ENCODE data around the gene FAP. TPM values are rescaled to one million over a fixed set of nuclear protein-coding genes. Genes with fewer than 3 reads are reported as not detected.

Gene FAP
- total and polyA plus RNA-seq, 2 of the 8 experiments (the other 6 are each of a cell fraction or from before 2014, with no cell fraction given): not detected

DNA sequence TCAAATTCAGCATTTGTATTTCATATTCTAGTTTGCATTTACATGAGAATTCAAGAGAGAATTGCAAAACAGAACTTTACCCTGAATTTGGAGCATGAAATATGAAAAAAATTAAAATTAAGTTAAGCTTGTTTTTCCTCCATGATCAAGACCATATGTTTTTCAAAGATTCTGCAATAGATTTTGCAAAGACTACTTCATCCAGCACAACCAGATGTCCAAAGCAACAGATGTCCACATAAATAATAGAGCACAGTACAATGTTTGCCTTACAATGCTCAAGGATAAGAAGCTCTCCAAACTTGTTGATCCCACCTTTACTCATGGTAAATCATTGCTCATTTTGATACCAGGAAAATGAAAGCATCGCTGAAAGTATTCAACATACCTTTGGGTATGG, 25.6 kb downstream of the FAP start (continued):
- TF ChIP-seq, protein P1, sequence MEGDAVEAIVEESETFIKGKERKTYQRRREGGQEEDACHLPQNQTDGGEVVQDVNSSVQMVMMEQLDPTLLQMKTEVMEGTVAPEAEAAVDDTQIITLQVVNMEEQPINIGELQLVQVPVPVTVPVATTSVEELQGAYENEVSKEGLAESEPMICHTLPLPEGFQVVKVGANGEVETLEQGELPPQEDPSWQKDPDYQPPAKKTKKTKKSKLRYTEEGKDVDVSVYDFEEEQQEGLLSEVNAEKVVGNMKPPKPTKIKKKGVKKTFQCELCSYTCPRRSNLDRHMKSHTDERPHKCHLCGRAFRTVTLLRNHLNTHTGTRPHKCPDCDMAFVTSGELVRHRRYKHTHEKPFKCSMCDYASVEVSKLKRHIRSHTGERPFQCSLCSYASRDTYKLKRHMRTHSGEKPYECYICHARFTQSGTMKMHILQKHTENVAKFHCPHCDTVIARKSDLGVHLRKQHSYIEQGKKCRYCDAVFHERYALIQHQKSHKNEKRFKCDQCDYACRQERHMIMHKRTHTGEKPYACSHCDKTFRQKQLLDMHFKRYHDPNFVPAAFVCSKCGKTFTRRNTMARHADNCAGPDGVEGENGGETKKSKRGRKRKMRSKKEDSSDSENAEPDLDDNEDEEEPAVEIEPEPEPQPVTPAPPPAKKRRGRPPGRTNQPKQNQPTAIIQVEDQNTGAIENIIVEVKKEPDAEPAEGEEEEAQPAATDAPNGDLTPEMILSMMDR (IDR thresholded peaks at IDR 0.05; ENCODE audit: control extremely low read depth in 1 of 3, insufficient read depth in 1 of 3, low read depth in 1 of 3, low read length in 3 of 3): no peak
- TF ChIP-seq, protein P2, sequence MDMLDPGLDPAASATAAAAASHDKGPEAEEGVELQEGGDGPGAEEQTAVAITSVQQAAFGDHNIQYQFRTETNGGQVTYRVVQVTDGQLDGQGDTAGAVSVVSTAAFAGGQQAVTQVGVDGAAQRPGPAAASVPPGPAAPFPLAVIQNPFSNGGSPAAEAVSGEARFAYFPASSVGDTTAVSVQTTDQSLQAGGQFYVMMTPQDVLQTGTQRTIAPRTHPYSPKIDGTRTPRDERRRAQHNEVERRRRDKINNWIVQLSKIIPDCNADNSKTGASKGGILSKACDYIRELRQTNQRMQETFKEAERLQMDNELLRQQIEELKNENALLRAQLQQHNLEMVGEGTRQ (IDR thresholded peaks at IDR 0.05; ENCODE audit: low read length): no peak
- TF ChIP-seq BACH1 (IDR thresholded peaks at IDR 0.05; ENCODE audit: low read length) (no peak), POU5F1 (IDR thresholded peaks at IDR 0.05; ENCODE audit: low read depth, low read length) (no peak), HDAC6 (IDR thresholded peaks at IDR 0.05; ENCODE audit: low read depth, low read length) (no peak), CHD2 (IDR thresholded peaks at IDR 0.05; ENCODE audit: low read length) (no peak), RAD21 (IDR thresholded peaks at IDR 0.05 in 1 of 2, conservative IDR thresholded peaks at IDR 0.05 in 1 of 2; ENCODE audit: low read depth in 2 of 2, low read length in 2 of 2) (no peak)

All from H1 (cell line).